K562 (cell line): ENCODE measurements around the gene UROS.

ENCODE experiments used
- CREM ChIP-seq: IDR thresholded peaks from 2 replicates; pipeline ENCODE4 v1.6.1; 2014; ENCODE audit warnings: antibody characterized with exemption, low read depth
- DIDO1 ChIP-seq: fragments of 450-650 bp; IDR thresholded peaks from 2 replicates; pipeline ENCODE4 v1.6.1; 2016; ENCODE audit warnings: low read depth, missing biosample characterization, missing genetic modification characterization
- EZH2 ChIP-seq: IDR thresholded peaks from 2 replicates; pipeline ENCODE4 v1.6.1; 2012; ENCODE audit warnings: low read depth, mild to moderate bottlenecking, inconsistent platforms, low read length, borderline replicate concordance
- MAZ ChIP-seq, 2 experiments: fragments of 450-650 bp in 1 of 2; sonication (generic) in 1 of 2; formaldehyde crosslinking; IDR thresholded peaks in 1 of 2; conservative IDR thresholded peaks in 1 of 2; 2 replicates each; pipeline versions ENCODE4 v1.4.0 to v1.5.0; 2020; ENCODE audit warnings: mild to moderate bottlenecking in 1 of 2, missing genetic modification reagents in 1 of 2
- POLR2A ChIP-seq: fragments of 450-650 bp; conservative IDR thresholded peaks from 2 replicates; pipeline ENCODE4 v1.6.1; 2016
- SMC3 ChIP-seq: conservative IDR thresholded peaks from 2 replicates; pipeline ENCODE4 v1.6.1; 2011; ENCODE audit warnings: low read depth, low read length, improper control_type of control experiment; ENCODE audit not compliant: insufficient read depth
- SRSF3 ChIP-seq: fragments of 200-400 bp; formaldehyde crosslinking; IDR thresholded peaks from 2 replicates; pipeline ENCODE4 v1.6.1; 2016; ENCODE audit warnings: mild to moderate bottlenecking, low read length, moderate library complexity; ENCODE audit not compliant: insufficient read depth
- YY1 ChIP-seq, 3 experiments: IDR thresholded peaks; 2 replicates each; pipeline ENCODE4 v1.6.1; 2011; ENCODE audit warnings: low read length in 2 of 3, mild to moderate bottlenecking in 2 of 3, moderate library complexity in 2 of 3, borderline replicate concordance in 1 of 3, control low read depth in 1 of 3, low read depth in 1 of 3; ENCODE audit not compliant: insufficient read depth in 3 of 3, insufficient replicate concordance in 2 of 3, control insufficient read depth in 1 of 3, insufficient read length in 1 of 3; ENCODE audit errors: extremely low read depth in 1 of 3
- ZNF165 ChIP-seq: fragments of 250-450 bp; sonication (Bioruptor Pico); IDR thresholded peaks from 2 replicates; pipeline ENCODE4 v1.4.0; 2020; ENCODE audit warnings: borderline replicate concordance
- ZNF644 ChIP-seq: fragments of 200-800 bp; sonication (Bioruptor generic); IDR thresholded peaks from 2 replicates; pipeline ENCODE4 v1.6.1; 2016; ENCODE audit warnings: low read depth, missing genetic modification characterization, missing compliant biosample characterization
- TF ChIP-seq, protein P1 (sequence below), 3 experiments: IDR thresholded peaks in 2 of 3; conservative IDR thresholded peaks in 1 of 3; 2 replicates each; pipeline ENCODE4 v1.5.1; 2011 to 2012; ENCODE audit warnings: low read length in 3 of 3, mild to moderate bottlenecking in 3 of 3, control low read depth in 2 of 3, improper control_type of control experiment in 1 of 3, inconsistent platforms in 1 of 3, low read depth in 1 of 3, mixed read lengths in 1 of 3, moderate library complexity in 1 of 3; ENCODE audit not compliant: insufficient read depth in 2 of 3
- TF ChIP-seq, protein P2 (sequence below): fragments of 450-650 bp; formaldehyde crosslinking; IDR thresholded peaks from 2 replicates; pipeline ENCODE4 v1.4.0; 2020; ENCODE audit warnings: mild to moderate bottlenecking, moderate library complexity
- TF ChIP-seq, protein P3 (sequence below): sonication (generic); formaldehyde crosslinking; IDR thresholded peaks from 2 replicates; pipeline ENCODE4 v1.8.0; 2022; ENCODE audit warnings: missing genetic modification reagents, mild to moderate bottlenecking, moderate library complexity, borderline replicate concordance
- TF ChIP-seq, protein P4 (sequence below): fragments of 250-450 bp; sonication (Bioruptor Pico); IDR thresholded peaks from 2 replicates; pipeline ENCODE4 v1.8.0; 2021; ENCODE audit warnings: borderline replicate concordance, mild to moderate bottlenecking, moderate library complexity; ENCODE audit not compliant: poor library complexity, severe bottlenecking

DNA sequence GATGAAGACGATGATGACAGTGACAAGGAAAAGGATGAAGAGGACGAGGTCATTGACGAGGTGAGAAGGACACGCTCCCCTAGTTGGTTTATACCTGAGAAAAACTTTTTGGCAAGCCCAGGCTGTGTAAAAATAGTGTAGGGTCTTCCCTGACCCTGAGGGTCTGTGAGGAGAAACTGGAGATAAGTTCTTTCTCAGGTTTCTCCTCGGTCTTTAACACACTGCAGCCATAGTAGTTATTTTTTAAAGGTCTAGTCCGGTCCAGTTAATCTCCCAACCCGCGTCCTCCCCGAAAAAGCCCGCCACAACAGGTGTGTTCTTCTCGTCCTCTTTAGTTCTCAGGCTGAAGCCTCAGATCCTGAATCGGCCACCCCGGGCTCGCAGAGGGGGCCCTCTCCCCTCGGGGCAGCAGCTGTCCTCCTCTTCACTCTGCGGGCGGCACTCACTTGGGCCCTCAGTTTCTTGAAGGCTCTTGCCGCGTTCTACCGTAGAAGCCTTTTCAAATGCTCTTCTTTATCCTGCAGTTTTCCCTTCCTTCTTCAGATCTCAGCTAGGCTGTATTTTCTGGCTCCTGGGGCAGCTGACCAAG is 699 bp upstream of the UROS start:
- TF ChIP-seq, protein P1, sequence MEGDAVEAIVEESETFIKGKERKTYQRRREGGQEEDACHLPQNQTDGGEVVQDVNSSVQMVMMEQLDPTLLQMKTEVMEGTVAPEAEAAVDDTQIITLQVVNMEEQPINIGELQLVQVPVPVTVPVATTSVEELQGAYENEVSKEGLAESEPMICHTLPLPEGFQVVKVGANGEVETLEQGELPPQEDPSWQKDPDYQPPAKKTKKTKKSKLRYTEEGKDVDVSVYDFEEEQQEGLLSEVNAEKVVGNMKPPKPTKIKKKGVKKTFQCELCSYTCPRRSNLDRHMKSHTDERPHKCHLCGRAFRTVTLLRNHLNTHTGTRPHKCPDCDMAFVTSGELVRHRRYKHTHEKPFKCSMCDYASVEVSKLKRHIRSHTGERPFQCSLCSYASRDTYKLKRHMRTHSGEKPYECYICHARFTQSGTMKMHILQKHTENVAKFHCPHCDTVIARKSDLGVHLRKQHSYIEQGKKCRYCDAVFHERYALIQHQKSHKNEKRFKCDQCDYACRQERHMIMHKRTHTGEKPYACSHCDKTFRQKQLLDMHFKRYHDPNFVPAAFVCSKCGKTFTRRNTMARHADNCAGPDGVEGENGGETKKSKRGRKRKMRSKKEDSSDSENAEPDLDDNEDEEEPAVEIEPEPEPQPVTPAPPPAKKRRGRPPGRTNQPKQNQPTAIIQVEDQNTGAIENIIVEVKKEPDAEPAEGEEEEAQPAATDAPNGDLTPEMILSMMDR (IDR thresholded peaks at IDR 0.05 in 2 of 3, conservative IDR thresholded peaks at IDR 0.05 in 1 of 3; ENCODE audit: insufficient read depth in 2 of 3, low read depth in 1 of 3, low read length in 3 of 3), result no peak
- no peak for TF ChIP-seq DIDO1
- no peak for TF ChIP-seq ZNF644 (tag)
- TF ChIP-seq, protein P2, sequence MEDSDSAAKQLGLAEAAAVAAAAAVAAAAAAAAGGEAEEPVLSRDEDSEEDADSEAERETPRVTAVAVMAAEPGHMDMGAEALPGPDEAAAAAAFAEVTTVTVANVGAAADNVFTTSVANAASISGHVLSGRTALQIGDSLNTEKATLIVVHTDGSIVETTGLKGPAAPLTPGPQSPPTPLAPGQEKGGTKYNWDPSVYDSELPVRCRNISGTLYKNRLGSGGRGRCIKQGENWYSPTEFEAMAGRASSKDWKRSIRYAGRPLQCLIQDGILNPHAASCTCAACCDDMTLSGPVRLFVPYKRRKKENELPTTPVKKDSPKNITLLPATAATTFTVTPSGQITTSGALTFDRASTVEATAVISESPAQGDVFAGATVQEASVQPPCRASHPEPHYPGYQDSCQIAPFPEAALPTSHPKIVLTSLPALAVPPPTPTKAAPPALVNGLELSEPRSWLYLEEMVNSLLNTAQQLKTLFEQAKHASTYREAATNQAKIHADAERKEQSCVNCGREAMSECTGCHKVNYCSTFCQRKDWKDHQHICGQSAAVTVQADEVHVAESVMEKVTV (CRISPR knock-in tag), result no peak
- no peak for TF ChIP-seq ZNF165 (CRISPR knock-in tag)
- TF ChIP-seq, protein P3, sequence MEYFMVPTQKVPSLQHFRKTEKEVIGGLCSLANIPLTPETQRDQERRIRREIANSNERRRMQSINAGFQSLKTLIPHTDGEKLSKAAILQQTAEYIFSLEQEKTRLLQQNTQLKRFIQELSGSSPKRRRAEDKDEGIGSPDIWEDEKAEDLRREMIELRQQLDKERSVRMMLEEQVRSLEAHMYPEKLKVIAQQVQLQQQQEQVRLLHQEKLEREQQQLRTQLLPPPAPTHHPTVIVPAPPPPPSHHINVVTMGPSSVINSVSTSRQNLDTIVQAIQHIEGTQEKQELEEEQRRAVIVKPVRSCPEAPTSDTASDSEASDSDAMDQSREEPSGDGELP (CRISPR knock-in tag), result 0 out of 2 replicates have a peak, but pooled peaks have one; percentile 2
- no peak for TF ChIP-seq SMC3
- no peak for TF ChIP-seq CREM
- TF ChIP-seq POLR2A, result no peak
- TF ChIP-seq MAZ (CRISPR knock-in tag; conservative IDR thresholded peaks at IDR 0.05 in 1 of 2, IDR thresholded peaks at IDR 0.05 in 1 of 2), result no peak
- TF ChIP-seq, protein P4, sequence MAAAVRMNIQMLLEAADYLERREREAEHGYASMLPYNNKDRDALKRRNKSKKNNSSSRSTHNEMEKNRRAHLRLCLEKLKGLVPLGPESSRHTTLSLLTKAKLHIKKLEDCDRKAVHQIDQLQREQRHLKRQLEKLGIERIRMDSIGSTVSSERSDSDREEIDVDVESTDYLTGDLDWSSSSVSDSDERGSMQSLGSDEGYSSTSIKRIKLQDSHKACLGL (CRISPR knock-in tag), result no peak
- TF ChIP-seq EZH2, result no peak
- no peak for TF ChIP-seq YY1 (IDR thresholded peaks at IDR 0.05; ENCODE audit: borderline replicate concordance in 1 of 3, control insufficient read depth in 1 of 3, extremely low read depth in 1 of 3, insufficient read depth in 3 of 3, insufficient read length in 1 of 3, insufficient replicate concordance in 2 of 3, low read depth in 1 of 3, low read length in 2 of 3)
- TF ChIP-seq SRSF3, result no peak
